Right lobe of liver (tissue), 6 donors: Measurements from ENCODE around the gene LIN9. TPM values are rescaled to one million over a fixed set of nuclear protein-coding genes. Genes with fewer than 3 reads are reported as not detected.
A peak's percentile ranks its signal among the peaks of the same experiment; 100 is the strongest.

ENCODE experiments used
- ATAC-seq, 4 donors: fragments of 200-7000 bp; cut with Tn5 transposase; one replicate each; pipeline ENCODE4 v1.9.1; 2020; ENCODE audit warnings: mild to moderate bottlenecking in 4 of 4, moderate library complexity in 4 of 4
- DNase-seq, 3 donors: peaks; one replicate each; pipeline ENCODE4 v3.0.0-alpha.2; 2020
- H3K27ac ChIP-seq, 3 donors: fragments of 200-600 bp; one replicate each; pipeline ENCODE4 v1.8.0; 2022
- H3K27me3 ChIP-seq, 2 donors: fragments of 200-600 bp; one replicate each; pipeline ENCODE4 v1.8.0; 2022
- H3K36me3 ChIP-seq, 4 donors: fragments of 200-600 bp; sonication (generic) in 1 of 4; one replicate each; pipeline versions ENCODE4 v1.5.1 to v1.8.0; 2017 to 2022; ENCODE audit warnings: control low read depth in 1 of 4
- H3K4me1 ChIP-seq, 4 donors: fragments of 200-600 bp; sonication (generic) in 1 of 4; one replicate each; pipeline versions ENCODE4 v1.5.1 to v1.8.0; 2017 to 2022; ENCODE audit warnings: control low read depth in 1 of 4
- H3K4me3 ChIP-seq, 3 donors: fragments of 200-600 bp; one replicate each; pipeline ENCODE4 v1.8.0; 2022
- H3K9me3 ChIP-seq, 4 donors: fragments of 200-600 bp; sonication (generic) in 1 of 4; one replicate each; pipeline versions ENCODE4 v1.5.1 to v1.8.0; 2017 to 2022; ENCODE audit warnings: control low read depth in 1 of 4
- CTCF ChIP-seq, 4 donors: fragments of 200-600 bp in 3 of 4; fragments of 450-650 bp in 1 of 4; IDR thresholded peaks; one replicate each; pipeline versions ENCODE4 v1.5.1 to v1.8.0; 2016 to 2022; ENCODE audit warnings: antibody characterized with exemption in 4 of 4, mild to moderate bottlenecking in 2 of 4
- POLR2A ChIP-seq: fragments of 450-650 bp; IDR thresholded peaks from one replicate; pipeline ENCODE4 v1.6.1; 2017; ENCODE audit warnings: antibody characterized with exemption, mild to moderate bottlenecking
- WGBS: methylation state at CpG from one replicate; pipeline ENCODE4 v1.1.6; 2018; ENCODE audit warnings: low coverage, low lambda C conversion rate; ENCODE audit not compliant: insufficient coverage; ENCODE audit errors: missing lambda C conversion rate; 5-methylcytosine and 5-hydroxymethylcytosine counted together
- intact Hi-C, 2 donors: fragments of 100-400 bp; cut with DNase I; formaldehyde crosslinking; loops; one replicate each; pipeline versions ENCODE4 v1.11.2 to v1.14.1; 2022
- total RNA-seq, 6 experiments: library from RNA; depleted of rRNA in 2 of 6; stranded (reverse); fragments of >200 nt in 2 of 6; fragmentation: NEBNext Ultra II Directional in 3 of 6; extraction: Animal tissue kit (Norgen Biotek cat#: 25700) in 3 of 6; gene quantifications; one replicate each; pipeline versions ENCODE4 v1.1.0 to v1.2.4, GENCODE V29; 2016 to 2023
- donor health status: DM: no; HTN: yes; CAD: no.
- donor health status: DM: no; HTN: no; CAD: no.
- donor health status: DM: no; HTN: no; CAD: no.
- donor health status: DM: no; HTN: yes; CAD: no.
- donor health status: DM: no; HTN: yes; CAD: no.

The LIN9 gene
- total RNA-seq, 6 experiments from 2014 or later = 0.46 to 1.5 (median 0.91) TPM

GRCh38 chr1:226309398-226310244 lies 657 bp upstream of the LIN9 start:
- DNase-seq (peak in 2 of 3 donors; percentile 44 to 64), ATAC-seq (peak; percentile 31 to 50 (median 38))
- 12% methylated on average over 13 of the region's 62 CpGs for WGBS
- peak overlapping the region in 1 of 3 donors; percentile 7 for H3K27ac ChIP-seq
- peaks cover 0 to 5% (median 0%) of the 10 kb centered on the region in 4 donors for H3K4me1 ChIP-seq
- no peaks in the 10 kb centered on the region for H3K36me3 ChIP-seq
- no peaks in the 10 kb centered on the region for H3K9me3 ChIP-seq
- peak overlapping the region; percentile 89 to 99 (median 93) for H3K4me3 ChIP-seq
- peak in 2 of 4 donors; percentile 7 to 29 for TF ChIP-seq CTCF (IDR thresholded peaks at IDR 0.05)
- no peak for TF ChIP-seq POLR2A
- no peaks in the 10 kb centered on the region for H3K27me3 ChIP-seq
- intact Hi-C loops = no loop called here

- intact Hi-C loops = no loop called here
- Histone ChIP-seq H3K36me3 (no peaks in the 10 kb centered on the region), H3K4me1 (peaks cover 0 to 5% (median 0%) of the 10 kb centered on the region in 4 donors), H3K27me3 (no peaks in the 10 kb centered on the region), H3K4me3 (peak overlapping the region; percentile 89 to 99 (median 93)), H3K27ac (peak overlapping the region; percentile 36 to 56 (median 37)), H3K9me3 (no peaks in the 10 kb centered on the region)
- peak in 2 of 3 donors; percentile 49 to 58 for DNase-seq
- WGBS = 7% methylated on average over 10 of the region's 14 CpGs
- no peak for ATAC-seq
- no peak for TF ChIP-seq CTCF (IDR thresholded peaks at IDR 0.05)
- no peak for TF ChIP-seq POLR2A
Measured at GRCh38 chr1:226308166-226308722, 720 bp downstream of the LIN9 start.

GRCh38 chr1:226306425-226306824 lies 2.5 kb downstream of the LIN9 start:
- 100% methylated on average over 2 of the region's 2 CpGs for WGBS
- intact Hi-C loops = no loop called here
- Histone ChIP-seq H3K36me3 (no peaks in the 10 kb centered on the region), H3K27ac (no peak overlapping the region), H3K27me3 (no peaks in the 10 kb centered on the region), H3K4me3 (no peak overlapping the region), H3K9me3 (no peaks in the 10 kb centered on the region), H3K4me1 (peaks cover 0 to 5% (median 0%) of the 10 kb centered on the region in 4 donors)
- ATAC-seq (no peak), DNase-seq (no peak)
- TF ChIP-seq POLR2A = no peak
- no peak for TF ChIP-seq CTCF (IDR thresholded peaks at IDR 0.05)

GRCh38 chr1:226305184-226305583 lies 3.8 kb downstream of the LIN9 start:
- no peaks in the 10 kb centered on the region for H3K9me3 ChIP-seq
- no peak overlapping the region for H3K27ac ChIP-seq
- no peak overlapping the region for H3K4me3 ChIP-seq
- peaks cover 0 to 5% (median 0%) of the 10 kb centered on the region in 4 donors for H3K4me1 ChIP-seq
- H3K27me3 ChIP-seq = no peaks in the 10 kb centered on the region
- no peak for ATAC-seq
- no peak for TF ChIP-seq CTCF (IDR thresholded peaks at IDR 0.05)
- no peak for TF ChIP-seq POLR2A
- intact Hi-C loops = no loop called here
- H3K36me3 ChIP-seq = no peaks in the 10 kb centered on the region
- DNase-seq = no peak
- WGBS = 92% methylated on average over 5 of the region's 5 CpGs
